ENCODE results near the gene FRMPD2. TPM values are rescaled to one million over a fixed set of nuclear protein-coding genes. Genes with fewer than 3 reads are reported as not detected.

The FRMPD2 gene
- total and polyA plus RNA-seq, 7 donors: 0.09 TPM; not detected in 6

- no peaks in the 10 kb centered on the region for H3K4me1 ChIP-seq
- no peaks in the 10 kb centered on the region for H3K36me3 ChIP-seq
- TF ChIP-seq POLR2AphosphoS5 (IDR thresholded peaks at IDR 0.05): no peak
- TF ChIP-seq CTCF (IDR thresholded peaks at IDR 0.05): no peak
- no peak for TF ChIP-seq EP300 (IDR thresholded peaks at IDR 0.05)
- TF ChIP-seq POLR2A (IDR thresholded peaks at IDR 0.05): no peak
- H3K9me3 ChIP-seq: no peaks in the 10 kb centered on the region
- DNase-seq: peak; percentile 56
- WGBS, 2 donors: 23 to 52% methylated on average over 13 of the region's 13 CpGs
- H3K27ac ChIP-seq: no peak overlapping the region
- intact Hi-C loops (cut with DNase I): no loop called here
- H3K4me3 ChIP-seq: no peak overlapping the region
- no peaks in the 10 kb centered on the region for H3K27me3 ChIP-seq
These were observed 22.8 kb downstream of the FRMPD2 start for GRCh38 chr10:48251525-48252353.

GRCh38 chr10:48251152-48251524 is 23.4 kb downstream of the FRMPD2 start:
- TF ChIP-seq EP300 (IDR thresholded peaks at IDR 0.05) (no peak), POLR2A (IDR thresholded peaks at IDR 0.05) (no peak), POLR2AphosphoS5 (IDR thresholded peaks at IDR 0.05) (no peak), CTCF (IDR thresholded peaks at IDR 0.05) (no peak)
- Histone ChIP-seq H3K36me3 (no peaks in the 10 kb centered on the region), H3K9me3 (no peaks in the 10 kb centered on the region), H3K27me3 (no peaks in the 10 kb centered on the region), H3K4me3 (no peak overlapping the region), H3K27ac (no peak overlapping the region), H3K4me1 (no peaks in the 10 kb centered on the region)
- intact Hi-C loops (cut with DNase I): no loop called here
- peak; percentile 20 for DNase-seq

GRCh38 chr10:48249763-48250351 is 24.6 kb downstream of the FRMPD2 start:
- no peak for TF ChIP-seq EP300 (IDR thresholded peaks at IDR 0.05)
- no peak for TF ChIP-seq POLR2AphosphoS5 (IDR thresholded peaks at IDR 0.05)
- TF ChIP-seq POLR2A (IDR thresholded peaks at IDR 0.05): no peak
- no peak for TF ChIP-seq CTCF (IDR thresholded peaks at IDR 0.05)
- intact Hi-C loops (cut with DNase I): no loop called here
- WGBS, 2 donors: 95 to 96% methylated on average over 8 of the region's 8 CpGs
- no peak for DNase-seq
- H3K27me3 ChIP-seq: no peaks in the 10 kb centered on the region
- H3K9me3 ChIP-seq: no peaks in the 10 kb centered on the region
- H3K4me1 ChIP-seq: no peaks in the 10 kb centered on the region
- no peak overlapping the region for H3K4me3 ChIP-seq
- H3K36me3 ChIP-seq: no peaks in the 10 kb centered on the region
- no peak overlapping the region for H3K27ac ChIP-seq

GRCh38 chr10:48249004-48249762 is 25.3 kb downstream of the FRMPD2 start:
- WGBS, 2 donors: 80 to 86% methylated on average over 6 of the region's 6 CpGs
- intact Hi-C loops (cut with DNase I): no loop called here
- no peak for TF ChIP-seq CTCF (IDR thresholded peaks at IDR 0.05)
- TF ChIP-seq POLR2A (IDR thresholded peaks at IDR 0.05): no peak
- no peak for TF ChIP-seq POLR2AphosphoS5 (IDR thresholded peaks at IDR 0.05)
- TF ChIP-seq EP300 (IDR thresholded peaks at IDR 0.05): no peak
- no peaks in the 10 kb centered on the region for H3K36me3 ChIP-seq
- H3K4me3 ChIP-seq: no peak overlapping the region
- no peaks in the 10 kb centered on the region for H3K9me3 ChIP-seq
- H3K27me3 ChIP-seq: no peaks in the 10 kb centered on the region
- DNase-seq: no peak
- no peak overlapping the region for H3K27ac ChIP-seq
- no peaks in the 10 kb centered on the region for H3K4me1 ChIP-seq

Data from sigmoid colon (tissue), 7 donors.